ENCODE data around the gene ZNF845.
"Not testable (repeated sequence)": the region's sequence is repeated elsewhere in the genome, so short reads cannot be mapped to it uniquely, and the experiment has no call there.

Gene ZNF845

DNA sequence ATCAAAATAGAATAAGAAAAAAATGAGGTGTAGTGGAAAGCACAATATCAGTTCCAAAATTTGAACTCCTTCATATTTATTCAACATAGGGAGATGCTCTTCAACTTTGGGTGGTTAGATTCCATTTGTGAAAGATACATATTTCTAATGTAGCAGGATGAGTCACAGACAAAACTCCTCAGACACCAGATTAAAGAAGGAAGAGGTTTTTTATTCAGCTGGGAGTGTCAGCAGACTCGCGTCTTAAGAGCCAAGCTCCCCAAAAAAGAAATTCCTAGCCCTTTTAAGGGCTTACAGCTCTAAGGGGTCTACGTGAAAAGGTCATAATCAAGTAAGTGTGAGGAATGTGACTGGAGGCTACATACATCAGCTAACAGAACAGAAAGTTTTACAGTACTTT lies 54.6 kb downstream of the ZNF845 start:
- no peak for DNase-seq

DNA sequence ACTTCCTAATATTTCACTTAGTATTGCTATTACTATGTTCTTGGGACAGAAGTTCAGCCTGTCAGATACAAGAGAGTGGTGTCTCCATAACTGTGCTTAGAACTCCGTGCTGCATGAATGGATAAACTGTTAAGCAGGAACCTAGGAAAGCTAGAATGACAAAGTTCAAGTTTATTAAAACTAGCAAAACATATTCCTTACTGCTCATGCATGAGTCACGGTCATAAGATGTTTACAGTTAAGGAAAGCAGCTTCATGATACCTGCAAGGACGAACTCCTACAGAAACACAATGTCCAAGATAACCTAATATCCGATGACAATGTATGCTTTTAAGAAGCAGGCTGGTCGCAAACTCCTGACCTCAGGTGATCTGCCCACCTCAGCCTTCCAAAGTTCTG lies 55.4 kb downstream of the ZNF845 start:
- no peak for DNase-seq

- no peak for DNase-seq
Measured at GRCh38 chr19:53389571-53389970, 56.0 kb downstream of the ZNF845 start.

DNA sequence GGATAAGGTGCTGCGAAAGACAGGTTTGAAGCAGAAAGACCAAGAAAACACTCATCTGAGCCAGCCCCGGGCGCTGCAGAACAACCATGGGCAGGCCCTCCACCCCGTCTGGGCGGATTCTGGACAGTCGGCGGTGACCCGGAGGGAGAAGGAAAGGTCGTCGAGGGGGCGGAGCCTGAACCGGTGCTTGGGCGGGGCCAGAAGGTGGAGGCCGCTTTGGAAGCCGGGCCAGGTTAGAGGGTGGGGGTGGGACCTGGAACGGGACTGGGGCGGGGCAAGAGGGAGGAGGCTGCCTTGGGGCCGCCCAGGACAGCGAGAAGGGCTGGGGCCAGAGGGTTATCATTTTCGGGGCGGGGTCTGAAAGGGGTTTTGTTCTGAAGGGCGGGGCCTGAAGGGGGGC lies 56.4 kb downstream of the ZNF845 start:
- DNase-seq, result no peak

GRCh38 chr19:53394522-53394973 lies 61.0 kb downstream of the ZNF845 start:
- peak; percentile 51 for DNase-seq

GRCh38 chr19:53394974-53395839 lies 61.7 kb downstream of the ZNF845 start, which contains the start of gene ZNF765:
TSS of gene ZNF765 (plus strand) at chr19:53395149. CDS start at chr19:53398016, 2,867 bp downstream.
- peak; percentile 67 for DNase-seq

DNA sequence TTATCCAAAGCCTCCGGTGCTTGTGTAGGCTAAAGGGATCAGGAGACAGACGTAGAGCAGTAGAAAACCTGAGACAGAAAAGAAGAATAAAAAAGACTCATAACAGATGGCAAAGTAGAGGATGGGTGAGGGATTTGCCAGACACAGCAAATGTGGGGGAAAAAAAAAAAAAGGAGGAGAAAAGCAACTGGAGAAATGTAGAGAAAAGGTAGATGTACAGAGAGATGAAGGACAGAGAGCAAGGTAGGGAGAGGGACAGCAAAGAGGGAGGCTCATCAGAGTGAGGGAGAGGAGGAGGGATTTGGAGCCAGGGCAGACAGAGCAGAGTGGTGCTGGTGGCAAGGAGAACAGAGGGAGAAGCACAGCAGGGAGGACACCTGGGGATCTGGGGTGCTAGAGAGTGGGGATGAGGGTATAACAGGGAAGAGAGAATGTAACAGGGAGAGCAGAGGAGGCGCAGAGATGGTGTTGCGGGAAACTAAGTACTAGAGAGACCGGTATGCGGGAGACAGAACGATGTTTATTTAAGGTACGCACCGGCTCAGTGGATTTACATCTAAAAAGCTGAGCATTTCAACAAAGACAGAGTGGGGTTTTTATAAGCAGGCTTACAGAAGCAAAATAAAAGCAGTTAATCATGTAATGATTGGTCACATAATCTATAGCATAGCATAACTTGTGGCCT lies 62.4 kb downstream of the ZNF845 start:
- DNase-seq, result not testable (repeated sequence)

DNA sequence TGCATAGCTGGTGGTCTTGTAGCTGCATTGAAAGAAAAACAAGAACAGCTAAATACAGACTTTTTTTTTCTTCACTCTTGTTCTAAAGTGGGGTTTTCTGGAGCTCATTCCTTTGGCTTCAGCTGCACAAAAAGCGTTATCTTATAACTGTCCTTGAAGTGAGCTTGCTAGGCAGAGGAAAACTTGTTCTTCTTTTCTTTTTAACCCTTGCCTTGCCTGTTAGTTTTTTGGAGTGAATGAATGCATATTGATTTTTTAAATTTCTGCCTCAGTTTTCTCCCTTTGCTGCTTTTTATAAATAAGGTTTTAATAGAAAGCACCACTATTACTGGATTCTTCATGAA lies 62.9 kb downstream of the ZNF845 start:
- no peak for DNase-seq

DNA sequence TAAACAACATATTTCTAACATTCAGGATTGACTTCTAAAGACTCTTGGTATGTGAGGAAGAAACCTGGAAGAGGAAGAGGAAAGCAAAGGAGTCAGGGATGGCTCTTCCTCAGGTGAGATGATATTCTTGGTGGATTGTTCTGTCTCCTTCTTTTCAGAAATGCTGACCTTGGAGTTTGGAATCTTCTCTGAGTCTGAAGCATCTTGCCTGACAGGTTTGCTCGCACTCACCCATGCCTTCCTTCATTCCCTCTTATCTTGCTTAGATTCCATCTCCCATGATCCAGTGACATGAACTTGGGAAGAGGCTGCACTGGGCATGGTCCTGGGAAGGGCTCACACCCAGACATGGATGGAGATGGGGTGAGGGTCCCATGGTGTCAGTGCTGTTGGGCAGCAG lies 64.4 kb downstream of the ZNF845 start:
- not testable (repeated sequence) for DNase-seq

Measured in SHP77 treated with DMSO at 0.1 percent for 48 hours (cell line).